HG02852 (cell line): ENCODE measurements around the gene RTF1.

Experiments used
- ATAC-seq: cut with Tn5 transposase; IDR thresholded peaks from one replicate; pipeline ENCODE4 v1.9.1; 2021; ENCODE audit warnings: mild to moderate bottlenecking, moderate library complexity; ENCODE audit not compliant: unreplicated experiment

The RTF1 gene

DNA sequence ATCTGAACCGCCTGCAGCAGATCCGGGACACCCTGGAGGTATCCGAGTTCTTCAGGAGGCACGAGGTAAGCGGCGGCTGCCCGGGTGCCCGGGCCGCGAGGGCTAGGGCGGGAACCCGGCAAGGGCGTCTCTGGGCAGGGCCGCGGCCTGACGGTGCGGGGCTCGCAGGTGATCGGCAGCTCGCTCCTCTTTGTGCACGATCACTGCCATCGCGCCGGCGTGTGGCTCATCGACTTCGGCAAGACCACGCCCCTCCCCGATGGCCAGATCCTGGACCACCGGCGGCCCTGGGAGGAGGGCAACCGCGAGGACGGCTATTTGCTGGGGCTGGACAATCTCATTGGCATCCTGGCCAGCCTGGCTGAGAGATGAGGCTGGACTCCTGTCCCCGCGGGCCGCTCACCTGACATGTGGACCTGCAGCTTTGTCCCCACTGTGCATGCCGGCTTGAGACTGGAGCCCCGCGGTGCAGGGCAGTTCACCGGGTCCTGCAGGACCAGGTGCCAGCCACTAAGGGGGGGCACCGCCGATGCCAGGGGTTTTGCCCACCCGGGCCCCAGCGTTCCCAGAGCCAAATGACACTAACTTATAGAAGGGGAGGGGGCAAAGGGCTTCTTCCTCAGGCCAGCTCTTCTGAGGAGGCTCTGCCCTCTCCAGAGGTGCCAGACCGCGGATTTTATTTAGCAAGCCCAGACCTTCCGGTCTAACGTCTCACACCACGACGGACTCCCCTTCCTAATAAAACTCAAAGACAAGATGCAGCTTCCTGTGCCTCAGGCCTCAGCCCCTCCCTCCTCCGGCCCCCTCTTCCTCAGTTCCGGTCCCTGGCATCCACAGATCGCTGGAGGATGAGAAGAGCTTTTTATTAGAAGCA, 86.1 kb downstream of the RTF1 start:
- ATAC-seq: no peak

DNA sequence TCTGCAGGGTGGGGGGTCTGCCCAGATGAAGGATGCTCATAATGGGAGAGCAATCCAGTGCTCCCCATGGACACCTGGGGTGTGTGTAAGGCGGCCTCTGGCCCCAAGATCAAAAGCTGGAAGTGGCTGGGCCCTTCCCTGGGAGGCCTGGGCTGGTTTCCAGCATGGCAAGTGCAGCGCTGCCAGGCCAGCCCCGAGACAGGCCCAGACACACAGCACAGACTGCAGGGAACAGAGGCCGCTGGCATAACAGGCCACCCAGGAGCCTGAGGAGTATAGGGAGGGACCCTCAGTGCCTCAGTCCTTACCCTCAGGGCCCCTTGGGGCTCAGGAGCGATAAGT, 86.7 kb downstream of the RTF1 start:
- no peak for ATAC-seq

- ATAC-seq: no peak
Measured at GRCh38 chr15:41504751-41505492, 88.0 kb downstream of the RTF1 start.

DNA sequence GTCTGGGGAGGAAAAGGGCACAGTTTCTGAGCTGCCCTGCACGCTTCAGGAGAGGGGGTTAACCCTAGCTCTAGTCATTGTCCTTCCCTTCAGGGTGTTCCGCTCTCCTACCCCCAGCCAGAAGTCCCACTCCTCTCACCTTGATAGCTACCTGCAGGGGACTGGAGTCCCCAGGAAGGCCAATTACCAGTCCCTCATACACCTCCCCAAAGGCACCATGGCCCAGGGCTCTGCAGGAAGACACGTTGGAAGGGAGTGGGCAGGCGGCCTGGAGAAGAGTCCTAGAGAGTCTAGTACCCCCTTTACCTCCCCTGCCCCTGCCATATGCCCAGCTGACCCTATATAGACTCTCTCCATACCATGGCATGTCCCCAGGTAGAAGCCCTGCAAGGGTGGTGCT, 88.9 kb downstream of the RTF1 start:
- ATAC-seq: no peak

GRCh38 chr15:41506796-41507341, 90.0 kb downstream of the RTF1 start:
- ATAC-seq: no peak

DNA sequence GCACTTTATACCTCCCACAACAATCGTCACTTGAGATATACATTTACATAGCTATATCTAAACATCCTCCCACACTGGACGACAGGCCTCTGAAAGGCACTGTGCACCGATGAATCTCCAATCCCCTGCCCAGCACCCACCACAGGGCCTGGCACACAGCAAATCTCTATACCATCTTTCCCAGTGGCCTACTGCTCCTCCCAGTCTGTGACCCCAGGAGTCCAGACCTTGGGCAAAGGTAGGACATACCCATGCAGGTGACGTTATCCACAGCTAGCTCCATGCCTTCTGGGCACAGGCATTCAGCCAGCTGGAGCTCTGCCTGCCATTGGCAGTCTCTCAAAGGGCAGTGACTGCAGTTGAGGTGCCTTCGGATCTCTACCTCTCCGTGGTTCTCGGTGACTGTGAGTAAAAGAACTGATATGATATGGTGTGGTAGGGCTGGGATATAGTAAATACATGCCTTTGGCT, 91.0 kb downstream of the RTF1 start:
- ATAC-seq: no peak

- ATAC-seq: no peak
Measured at GRCh38 chr15:41510728-41511127, 93.8 kb downstream of the RTF1 start.

DNA sequence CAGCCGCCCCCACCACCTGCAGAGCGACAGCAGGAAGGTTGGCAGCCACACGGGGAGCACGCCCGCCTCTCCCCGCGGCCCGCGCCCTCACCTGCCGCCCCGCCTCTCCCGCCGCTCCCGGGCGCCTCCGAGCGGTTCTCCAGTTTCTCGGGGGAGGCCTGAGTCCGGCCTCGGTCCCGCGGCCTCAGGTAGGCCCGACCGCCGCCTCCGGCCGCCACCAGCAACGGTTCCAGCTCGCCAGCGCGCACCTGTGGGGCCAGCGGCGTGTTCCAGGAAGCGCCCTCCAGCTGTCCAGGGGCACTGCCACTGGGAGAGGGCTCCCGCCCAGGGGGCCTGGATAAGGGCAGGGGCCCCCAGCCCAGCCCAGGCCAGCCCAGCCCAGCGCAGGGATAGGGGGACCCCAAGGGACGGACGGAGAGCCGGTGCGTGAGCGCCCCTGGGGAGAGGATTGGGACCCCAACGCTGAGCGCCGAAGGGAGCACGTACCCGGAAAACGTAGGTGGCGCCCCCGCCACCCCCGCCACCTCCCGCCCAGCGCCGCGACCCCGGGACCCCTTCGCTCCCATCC, 94.5 kb downstream of the RTF1 start:
- ATAC-seq: no peak

GRCh38 chr15:41511899-41512369, 95.0 kb downstream of the RTF1 start:
- no peak for ATAC-seq

GRCh38 chr15:41512512-41512939, 95.6 kb downstream of the RTF1 start:
- no peak for ATAC-seq

DNA sequence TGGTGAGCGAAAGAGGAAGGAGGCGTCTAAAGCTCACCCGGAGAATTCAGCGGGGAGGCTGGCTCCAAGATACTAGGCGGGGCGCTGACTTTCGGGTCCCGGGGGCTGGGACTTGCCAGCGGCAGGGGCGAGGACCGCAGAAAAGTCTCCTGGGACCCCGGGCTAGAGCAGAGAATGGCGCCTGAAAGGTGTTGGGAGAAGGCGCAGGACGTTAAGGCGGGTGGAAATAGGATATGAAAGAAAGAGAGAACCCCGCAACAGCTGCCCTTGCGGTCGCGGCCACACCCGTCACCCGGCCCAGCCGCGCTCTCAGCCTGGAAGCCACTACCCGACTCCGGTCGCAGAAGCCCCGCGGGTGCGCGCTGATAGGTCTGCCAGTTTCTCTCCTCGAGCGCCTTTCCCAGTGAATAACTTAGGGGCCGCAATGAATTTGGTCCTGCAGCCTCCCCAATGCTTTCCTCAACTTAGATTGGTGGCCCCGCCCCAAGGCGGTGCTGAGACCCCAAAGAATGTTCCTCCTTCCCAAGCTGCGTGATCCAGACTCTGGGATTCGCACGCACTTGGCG, 96.1 kb downstream of the RTF1 start:
- ATAC-seq: no peak

- no peak for ATAC-seq
Measured at GRCh38 chr15:41513506-41514227, 96.8 kb downstream of the RTF1 start, which contains the start of gene LTK. Gene LTK (minus strand): TSS chr15:41513827. CDS start chr15:41513709, 118 bp downstream.

GRCh38 chr15:41517895-41518449, 101.1 kb downstream of the RTF1 start:
- ATAC-seq: no peak

DNA sequence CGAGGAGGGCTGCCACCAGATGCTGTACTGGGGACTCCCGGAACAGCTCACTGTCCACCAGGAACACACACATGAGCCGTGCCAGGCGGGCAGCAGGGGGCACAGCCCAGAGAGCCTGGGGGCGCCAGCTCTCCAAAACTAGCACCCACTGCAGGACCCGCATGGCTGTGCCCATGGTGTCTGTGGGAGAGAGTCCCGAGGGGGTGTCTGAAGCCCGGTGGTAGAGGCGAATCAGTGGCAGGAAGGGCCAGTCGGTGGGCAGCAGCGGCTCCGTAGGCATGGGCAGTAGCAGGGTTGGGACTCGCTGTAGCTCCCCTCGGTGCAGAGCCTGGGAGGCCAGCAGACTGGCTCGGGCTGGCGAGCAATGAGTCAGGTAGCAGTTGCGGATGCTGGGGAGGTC, 103.7 kb downstream of the RTF1 start:
- ATAC-seq: no peak

- no peak for ATAC-seq
Measured at GRCh38 chr15:41521614-41522013, 104.7 kb downstream of the RTF1 start.

GRCh38 chr15:41523097-41523496, 106.2 kb downstream of the RTF1 start:
- no peak for ATAC-seq

GRCh38 chr15:41530363-41530956, 113.6 kb downstream of the RTF1 start:
- ATAC-seq: no peak
